Mononuclear cell (primary cell): ENCODE data around the gene LLCFC1. TPM values are rescaled to one million over a fixed set of nuclear protein-coding genes. Genes with fewer than 3 reads are reported as not detected.

ENCODE experiments used
- H3K27me3 ChIP-seq: 2 replicates; pipeline ENCODE4 v1.6.0; 2011; ENCODE audit warnings: low read length, control low read depth; ENCODE audit not compliant: insufficient read depth
- H3K4me1 ChIP-seq: 2 replicates; pipeline ENCODE4 v1.5.1; 2011; ENCODE audit warnings: mild to moderate bottlenecking, low read length, control low read depth; ENCODE audit not compliant: insufficient read depth
- H3K4me3 ChIP-seq: 2 replicates; pipeline ENCODE4 v1.5.1; 2011; ENCODE audit warnings: mild to moderate bottlenecking, low read length, moderate library complexity
- H3K9me3 ChIP-seq: 2 replicates; pipeline ENCODE4 v1.5.1; 2011; ENCODE audit warnings: low read depth, mild to moderate bottlenecking, control low read depth, low read length
- total RNA-seq: library from RNA; depleted of rRNA; stranded (reverse); fragments of >200 nt; gene quantifications from one replicate; pipeline ENCODE4 v1.2.3, GENCODE V29; 2012

LLCFC1 gene
- not detected for total RNA-seq

DNA sequence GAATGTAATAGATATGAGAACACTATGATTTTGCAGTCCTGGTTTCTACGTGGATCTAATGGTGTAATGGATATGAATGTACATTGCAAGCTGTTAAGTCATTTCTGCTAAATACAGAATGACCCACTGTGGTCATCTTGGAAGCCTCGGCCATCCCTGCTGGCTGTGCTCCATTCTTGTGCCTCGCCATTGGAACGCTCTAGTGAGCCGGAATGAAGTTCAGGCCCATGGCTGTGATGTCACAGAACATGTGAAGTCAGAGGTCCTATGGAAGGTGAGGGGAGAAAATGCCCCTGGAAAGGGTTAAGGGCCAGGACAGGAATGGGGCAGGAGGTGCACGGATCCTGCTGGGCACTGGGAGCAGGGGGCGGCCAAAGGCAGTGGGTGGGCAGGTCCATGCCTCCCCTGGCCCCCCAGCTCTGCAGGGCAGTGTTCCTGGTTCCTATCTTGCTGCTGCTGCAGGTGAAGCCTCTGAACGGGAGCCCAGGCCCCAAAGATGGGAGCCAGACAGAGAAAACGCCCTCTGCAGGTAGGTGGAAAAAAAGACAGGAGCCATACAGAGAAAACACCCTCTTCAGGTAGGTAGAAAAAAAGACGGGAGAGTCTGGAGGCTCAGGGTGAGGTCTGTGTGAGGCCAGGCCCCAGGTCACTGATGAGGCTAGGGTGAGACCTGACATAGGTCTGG, at the start of gene LLCFC1:
LLCFC1 (plus strand) TSS at position 259 of the 685 bp plus-strand sequence; CDS start at position 397, 138 bp downstream.
- Histone ChIP-seq H3K4me1 (no peaks in the 10 kb centered on the region), H3K4me3 (no peak within 1 kb of the TSS), H3K27me3 (no peaks in the 10 kb centered on the region), H3K9me3 (no peaks in the 10 kb centered on the region)

DNA sequence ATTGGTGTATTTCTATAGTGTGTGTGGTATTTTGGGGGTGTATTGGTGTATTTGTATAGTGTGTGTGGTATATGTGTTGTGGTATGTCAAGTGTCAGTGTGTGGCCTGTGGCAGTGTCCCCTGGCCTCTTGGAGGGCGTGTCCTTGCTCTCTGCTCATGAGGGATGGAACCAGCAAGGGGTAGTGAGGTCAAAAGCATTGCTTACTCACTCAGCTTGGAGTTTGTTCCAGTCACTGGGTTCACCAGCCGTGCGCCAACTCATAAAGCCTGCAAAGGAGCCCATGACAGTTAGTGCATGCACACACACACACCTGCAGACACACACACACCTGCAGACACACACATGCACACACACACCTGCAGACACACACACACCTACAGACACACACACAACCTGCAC, 49.5 kb upstream of the LLCFC1 start:
- Histone ChIP-seq H3K4me3 (no peak overlapping the region), H3K9me3 (no peaks in the 10 kb centered on the region), H3K27me3 (no peaks in the 10 kb centered on the region)

DNA sequence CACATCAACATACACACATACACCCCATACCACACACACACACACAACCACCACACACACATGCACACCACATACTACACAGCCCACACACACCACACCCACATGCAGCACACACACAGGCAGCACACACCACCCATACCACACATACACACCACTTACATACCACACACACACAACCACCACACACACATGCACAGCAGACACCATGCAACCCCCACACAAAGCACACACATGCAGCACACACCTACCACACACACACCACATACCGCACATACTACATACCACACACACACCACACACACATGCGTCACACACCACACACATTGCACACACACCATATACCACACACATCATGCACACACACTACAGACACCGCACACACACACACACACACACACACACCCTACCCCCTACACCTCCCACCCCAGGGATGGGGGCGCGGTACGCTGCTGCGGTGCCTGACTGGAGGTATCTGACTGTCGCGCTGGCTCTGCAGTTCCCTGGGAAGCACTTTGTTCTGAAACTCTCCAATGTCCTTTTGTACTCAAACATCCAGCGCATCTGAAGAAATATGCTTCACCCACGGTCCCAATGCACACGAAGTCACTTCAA, 48.3 kb upstream of the LLCFC1 start:
- Histone ChIP-seq H3K27me3 (no peaks in the 10 kb centered on the region), H3K9me3 (no peaks in the 10 kb centered on the region), H3K4me3 (no peak overlapping the region), H3K4me1 (no peaks in the 10 kb centered on the region)

More for the DNA sequence above, 49.5 kb upstream of the LLCFC1 start:
- no peaks in the 10 kb centered on the region for H3K4me1 ChIP-seq

DNA sequence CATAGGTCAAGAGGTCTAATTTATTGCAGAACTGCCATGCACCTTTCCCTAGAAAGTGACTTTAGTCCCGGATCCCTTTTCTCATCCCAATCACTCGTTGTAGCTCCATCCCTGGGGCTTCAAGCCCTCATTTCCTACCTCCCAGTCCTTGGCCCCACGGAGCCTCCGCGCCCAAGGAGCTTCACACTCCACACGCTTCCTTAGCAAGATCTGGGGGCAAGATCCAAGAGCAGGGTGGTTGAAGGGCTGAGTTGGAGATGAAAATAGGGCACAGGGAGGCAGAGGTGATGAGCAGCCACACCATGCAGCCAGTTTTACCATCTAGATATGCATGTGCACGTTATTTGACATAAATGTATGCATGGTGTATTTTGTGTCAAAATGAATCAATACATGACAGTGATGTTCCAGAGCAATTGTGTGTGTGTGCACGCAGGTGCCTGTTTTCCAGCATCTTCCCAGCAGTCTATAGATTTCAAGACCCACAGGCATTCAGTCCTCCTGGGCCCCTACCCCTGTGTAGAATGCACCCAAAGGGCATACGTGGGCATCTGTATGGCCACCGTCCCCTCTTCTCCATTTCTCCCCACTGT, 47.7 kb upstream of the LLCFC1 start:
- Histone ChIP-seq H3K4me1 (no peaks in the 10 kb centered on the region), H3K9me3 (no peaks in the 10 kb centered on the region), H3K27me3 (no peaks in the 10 kb centered on the region), H3K4me3 (no peak overlapping the region)

DNA sequence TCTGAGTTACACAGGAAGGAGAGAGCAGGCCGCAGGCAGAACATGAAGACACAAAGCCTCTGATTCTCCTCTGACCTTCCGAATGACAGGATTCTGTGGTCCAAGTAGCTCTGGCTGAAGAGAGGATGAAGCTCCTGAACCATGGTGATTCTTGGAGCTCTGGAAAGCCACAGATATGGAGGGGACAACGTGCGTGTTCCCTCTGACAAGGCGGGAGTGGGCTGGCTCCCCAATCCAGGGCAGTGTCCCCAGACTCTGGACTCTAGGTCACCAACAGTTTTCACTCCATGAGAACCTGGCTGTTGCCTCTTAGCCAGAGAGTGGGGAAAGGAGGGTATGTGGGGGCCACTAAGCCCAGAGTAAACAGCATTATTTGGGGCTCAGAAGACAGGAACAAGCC, 46.3 kb upstream of the LLCFC1 start:
- Histone ChIP-seq H3K9me3 (no peaks in the 10 kb centered on the region), H3K4me3 (no peak overlapping the region), H3K27me3 (no peaks in the 10 kb centered on the region), H3K4me1 (no peaks in the 10 kb centered on the region)

DNA sequence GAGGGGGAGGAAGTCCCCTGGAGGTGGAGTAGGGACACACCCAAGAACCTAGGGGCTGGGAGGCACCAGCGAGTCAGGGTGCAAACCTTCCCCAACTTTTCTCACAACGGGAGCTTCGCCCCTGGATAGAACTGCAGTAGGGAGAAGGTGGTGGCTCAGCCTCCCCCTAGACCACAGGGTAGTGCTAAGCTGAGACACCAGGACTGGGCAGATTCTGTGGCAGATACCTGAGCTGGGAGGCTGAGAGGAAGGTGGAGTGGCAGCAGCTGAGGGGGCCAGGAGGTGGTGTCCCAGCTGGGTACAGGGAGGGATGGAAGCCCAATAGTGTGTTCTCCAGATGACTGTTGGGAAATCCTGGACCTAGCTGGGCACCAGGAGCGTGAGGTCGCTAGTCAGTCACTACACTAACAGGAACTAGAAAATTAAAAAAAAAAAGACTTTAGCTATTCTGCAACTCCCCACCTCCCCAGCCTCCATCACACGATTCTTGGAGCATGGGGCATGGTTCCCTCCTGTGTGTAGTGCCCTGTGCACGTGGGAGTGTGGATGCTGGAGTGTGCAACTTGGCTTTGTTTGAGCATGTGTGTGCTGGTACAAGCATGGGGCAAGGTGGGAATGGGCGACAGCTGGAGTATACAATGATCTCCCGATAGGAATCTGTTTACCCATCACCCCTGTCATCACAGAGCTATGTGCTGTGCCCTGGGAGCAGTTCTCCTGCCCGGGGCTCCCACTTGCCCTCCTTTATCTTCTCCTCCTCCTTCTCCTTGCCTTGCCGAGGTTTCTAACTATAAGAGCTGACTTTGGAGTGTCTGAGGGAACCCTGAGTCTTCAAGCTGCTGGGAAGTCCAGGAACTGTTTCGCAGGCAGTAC, 44.9 kb upstream of the LLCFC1 start:
- Histone ChIP-seq H3K27me3 (no peaks in the 10 kb centered on the region), H3K4me1 (no peaks in the 10 kb centered on the region), H3K4me3 (no peak overlapping the region), H3K9me3 (no peaks in the 10 kb centered on the region)

DNA sequence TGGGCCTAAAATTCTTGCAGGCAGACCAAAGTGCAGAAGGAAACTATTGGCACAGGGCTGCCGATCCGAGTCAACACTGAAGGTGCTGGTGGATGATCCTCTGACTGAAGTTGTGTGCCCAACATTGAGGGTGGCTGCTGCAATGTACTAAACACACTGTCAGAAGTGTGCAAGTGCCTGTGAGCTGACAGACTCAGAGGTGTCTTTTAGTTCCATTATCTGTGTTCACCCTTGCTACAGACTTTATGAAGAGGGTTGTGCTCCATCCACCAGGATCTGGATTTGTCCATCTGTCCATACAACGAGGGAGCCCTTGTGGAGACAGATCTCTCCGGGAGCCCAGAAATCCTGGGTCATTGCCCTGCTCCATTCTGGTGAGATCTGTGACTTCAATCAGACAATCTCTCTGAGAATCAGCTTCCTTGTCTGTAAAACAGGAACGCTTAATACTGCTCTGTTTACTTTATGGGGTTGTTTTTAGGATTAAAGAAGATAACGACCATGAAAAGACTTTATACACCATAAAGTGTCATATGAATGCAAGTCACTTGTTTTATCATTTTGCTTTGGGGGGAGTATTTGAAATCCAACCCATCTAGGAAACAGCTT, 44.2 kb upstream of the LLCFC1 start:
- Histone ChIP-seq H3K4me3 (no peak overlapping the region), H3K4me1 (no peaks in the 10 kb centered on the region), H3K9me3 (no peaks in the 10 kb centered on the region), H3K27me3 (no peaks in the 10 kb centered on the region)

DNA sequence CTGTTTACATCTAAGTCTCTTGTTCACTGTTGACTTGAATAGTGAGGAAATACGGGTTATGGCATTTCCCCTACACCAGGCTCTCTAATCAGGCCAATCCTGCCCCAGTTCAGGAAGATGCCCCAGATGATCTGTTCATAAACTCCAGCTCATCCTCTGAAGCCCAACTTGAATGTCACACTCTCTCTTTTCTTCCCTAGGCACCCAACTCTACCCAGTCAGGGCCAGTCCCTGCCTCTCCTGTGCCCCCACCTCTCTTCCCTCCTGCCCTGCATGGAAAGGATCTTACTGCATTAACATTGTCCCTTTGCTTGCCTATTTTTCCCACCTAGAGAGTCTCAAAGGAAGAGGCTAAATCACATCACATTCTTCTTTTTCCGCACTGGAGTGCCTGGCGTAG, 43.1 kb upstream of the LLCFC1 start:
- H3K4me1 ChIP-seq: no peaks in the 10 kb centered on the region
- no peak overlapping the region for H3K4me3 ChIP-seq
- H3K27me3 ChIP-seq: no peaks in the 10 kb centered on the region
- H3K9me3 ChIP-seq: no peaks in the 10 kb centered on the region

DNA sequence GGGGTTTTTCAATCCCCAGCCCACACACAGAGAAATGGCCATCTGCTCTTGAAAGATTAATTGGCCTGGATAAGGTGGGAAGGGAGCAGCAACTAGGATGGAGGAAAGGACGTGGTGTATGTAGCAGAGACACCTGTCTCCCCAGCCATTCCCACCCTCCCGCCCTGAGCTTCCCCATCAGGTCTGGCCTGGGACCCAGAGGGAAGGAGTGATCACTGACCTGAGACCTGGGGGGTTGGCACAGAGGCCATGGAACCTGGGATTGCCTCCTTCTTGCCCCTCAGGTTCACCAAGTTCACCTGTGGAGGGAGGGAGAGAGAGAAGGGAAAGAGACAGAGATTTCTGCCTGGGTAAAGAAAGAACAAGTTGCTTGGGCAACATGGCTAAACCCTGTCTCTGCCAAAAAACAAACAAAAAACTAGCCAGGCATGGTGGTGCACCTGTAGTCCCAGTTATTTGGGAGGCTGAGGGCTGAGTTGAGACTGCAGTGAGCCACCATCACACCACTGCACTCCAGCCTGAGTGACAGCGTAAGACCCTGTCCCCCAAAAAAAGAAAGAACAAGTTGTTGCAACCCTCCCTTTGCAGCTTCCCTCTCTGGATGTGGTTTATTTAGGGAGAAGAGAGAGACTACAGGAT, 42.4 kb upstream of the LLCFC1 start:
- Histone ChIP-seq H3K27me3 (no peaks in the 10 kb centered on the region), H3K4me3 (no peak overlapping the region), H3K9me3 (no peaks in the 10 kb centered on the region), H3K4me1 (no peaks in the 10 kb centered on the region)

DNA sequence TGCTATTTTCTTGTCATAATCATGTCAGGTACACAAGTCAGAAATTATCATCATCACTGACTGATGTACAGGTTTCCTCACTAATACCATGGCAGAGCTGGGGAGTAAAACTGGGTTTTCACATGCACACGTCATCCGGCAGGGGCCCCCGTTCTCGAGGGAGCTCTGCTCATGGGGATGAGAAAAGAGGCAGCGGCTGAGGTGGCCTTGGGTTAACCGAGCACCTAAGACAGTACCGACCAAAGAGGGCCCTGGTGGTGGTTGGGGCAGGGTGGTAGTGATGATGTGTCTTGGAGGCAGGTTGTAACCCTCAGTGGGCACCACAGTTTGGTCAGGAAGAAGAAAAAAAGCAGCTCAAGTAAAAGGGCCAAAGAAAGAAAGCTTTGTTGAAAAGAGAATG, 41.6 kb upstream of the LLCFC1 start:
- Histone ChIP-seq H3K27me3 (no peaks in the 10 kb centered on the region), H3K4me3 (no peak overlapping the region), H3K4me1 (no peaks in the 10 kb centered on the region), H3K9me3 (no peaks in the 10 kb centered on the region)

DNA sequence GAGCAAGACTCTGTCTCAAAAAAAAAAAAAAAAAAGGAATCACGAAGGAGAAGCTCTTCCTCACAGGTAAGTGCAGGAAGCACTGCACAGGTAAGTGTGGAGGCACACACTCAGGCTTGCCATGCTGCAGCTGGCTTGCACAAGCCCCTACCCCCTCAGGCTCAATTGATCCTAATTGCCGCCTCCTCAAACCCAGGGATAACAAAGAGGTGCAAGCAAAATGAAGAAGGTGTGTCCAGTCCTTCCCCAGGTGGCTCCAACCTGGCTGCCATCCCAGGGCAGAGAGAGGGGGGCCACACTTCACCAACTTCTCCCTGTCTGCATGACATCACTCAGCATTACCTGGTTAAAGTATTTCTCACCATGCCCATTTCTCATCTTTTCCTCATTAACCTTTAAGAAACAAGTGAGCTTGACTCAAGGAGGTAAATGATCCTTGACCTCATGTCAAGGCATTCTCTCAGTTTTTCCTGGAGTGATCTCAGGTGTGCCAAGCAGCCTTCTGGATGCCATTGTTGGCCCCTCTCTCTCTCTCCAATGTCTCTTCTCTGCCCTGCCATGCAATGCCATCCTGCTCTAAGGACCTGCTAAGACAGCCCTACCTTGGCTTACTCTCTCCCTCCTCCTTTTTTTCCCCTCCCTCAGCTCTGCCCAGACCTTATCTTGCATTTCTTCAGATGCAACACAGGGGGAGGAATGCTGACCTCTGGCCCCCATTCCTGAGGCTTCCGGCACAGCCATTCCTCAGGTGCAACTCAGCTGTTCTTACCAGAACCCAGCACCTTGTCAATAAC, 40.7 kb upstream of the LLCFC1 start:
- Histone ChIP-seq H3K9me3 (no peaks in the 10 kb centered on the region), H3K27me3 (no peaks in the 10 kb centered on the region), H3K4me3 (no peak overlapping the region), H3K4me1 (no peaks in the 10 kb centered on the region)

DNA sequence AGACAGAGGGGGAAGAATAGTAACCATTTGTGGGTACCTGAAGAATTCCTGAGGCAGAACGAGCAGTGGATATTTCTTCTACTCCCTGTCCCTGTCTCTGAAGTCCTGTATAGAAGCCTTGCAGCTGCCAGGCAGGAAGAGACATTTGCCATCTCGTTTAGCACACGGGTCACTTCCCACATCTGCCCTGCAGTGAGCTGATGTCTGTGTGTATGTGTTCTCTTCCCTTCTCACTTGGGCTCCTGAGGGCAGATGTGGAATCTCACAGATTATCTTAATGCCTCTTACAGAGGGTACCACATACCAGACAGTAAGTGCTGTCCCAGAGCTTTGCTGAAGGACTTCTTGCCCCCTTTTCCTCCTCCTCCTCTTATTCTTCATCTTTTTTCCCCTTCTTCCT, 39.6 kb upstream of the LLCFC1 start:
- Histone ChIP-seq H3K4me1 (no peaks in the 10 kb centered on the region), H3K9me3 (peaks cover 5% of the 10 kb centered on the region), H3K27me3 (no peaks in the 10 kb centered on the region), H3K4me3 (no peak overlapping the region)

DNA sequence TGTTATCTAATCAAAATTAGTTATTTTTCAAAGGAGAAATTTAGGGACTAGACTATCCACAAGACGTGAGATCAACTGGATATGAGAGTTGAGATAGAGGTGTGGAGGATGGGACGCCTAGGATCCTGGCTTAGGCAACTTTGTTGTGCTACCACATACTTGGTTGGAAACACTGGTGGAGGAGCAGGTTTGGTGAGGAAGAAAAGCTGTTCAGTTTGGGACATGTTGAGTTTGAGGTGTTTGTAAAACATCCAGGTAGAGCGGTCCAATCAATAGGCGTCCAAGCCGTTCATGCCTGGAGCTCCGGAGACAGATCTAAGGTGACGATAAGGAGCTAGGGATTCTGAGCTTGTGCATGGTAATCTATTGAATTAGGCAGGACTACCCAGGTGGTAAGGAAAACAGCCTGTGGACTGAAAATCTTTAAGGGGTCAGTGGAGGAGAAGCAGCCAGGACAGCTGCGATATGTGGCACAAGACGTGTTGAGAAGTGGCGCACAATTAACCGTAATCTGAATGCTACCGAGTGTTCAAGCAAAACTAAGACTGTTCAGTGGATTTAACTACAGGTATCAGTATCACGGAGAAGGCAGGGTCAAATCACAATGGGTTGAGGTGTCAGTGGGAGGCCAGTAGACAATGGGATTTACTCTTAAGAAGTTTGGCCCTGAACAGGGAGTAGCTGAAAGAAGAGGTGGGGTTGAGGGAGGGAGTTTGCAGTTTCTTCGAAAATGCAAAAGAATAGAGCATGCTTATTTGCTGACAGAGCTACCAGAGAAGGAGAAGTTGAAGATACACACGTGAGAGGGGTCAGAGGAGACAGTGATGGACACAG, 37.6 kb upstream of the LLCFC1 start:
- Histone ChIP-seq H3K9me3 (peaks cover 7% of the 10 kb centered on the region), H3K4me1 (no peaks in the 10 kb centered on the region), H3K4me3 (no peak overlapping the region), H3K27me3 (no peaks in the 10 kb centered on the region)
